NOMO-1 treated with dmso at 0.1 percent for 144 hours (cell line): ENCODE measurements around the gene TFCP2L1.

ENCODE experiments used
- DNase-seq: peaks from one replicate; lab custom pipeline; 2025; ENCODE audit not compliant: unreplicated experiment; lab: John Stamatoyannopoulos, UW

Gene TFCP2L1

DNA sequence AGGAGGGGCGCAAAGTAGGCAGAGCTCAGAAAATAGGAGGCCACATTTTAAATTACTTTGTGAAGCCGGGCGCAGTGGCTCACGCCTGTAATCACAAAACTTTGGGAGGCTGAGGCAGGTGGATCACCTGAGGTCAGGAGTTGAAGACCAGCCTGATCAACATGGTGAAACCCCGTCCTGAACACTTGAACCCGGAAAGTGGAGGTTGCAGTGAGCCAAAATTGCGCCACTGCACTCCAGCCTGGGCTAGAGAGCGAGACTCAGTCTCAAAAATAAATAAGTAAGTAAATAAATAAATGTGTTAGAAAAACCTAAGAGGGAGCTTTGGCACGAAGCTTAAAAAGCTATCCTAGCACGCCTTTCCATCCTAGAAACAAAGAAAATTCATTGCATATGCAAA is 105.5 kb downstream of the TFCP2L1 start:
- DNase-seq: no peak

DNA sequence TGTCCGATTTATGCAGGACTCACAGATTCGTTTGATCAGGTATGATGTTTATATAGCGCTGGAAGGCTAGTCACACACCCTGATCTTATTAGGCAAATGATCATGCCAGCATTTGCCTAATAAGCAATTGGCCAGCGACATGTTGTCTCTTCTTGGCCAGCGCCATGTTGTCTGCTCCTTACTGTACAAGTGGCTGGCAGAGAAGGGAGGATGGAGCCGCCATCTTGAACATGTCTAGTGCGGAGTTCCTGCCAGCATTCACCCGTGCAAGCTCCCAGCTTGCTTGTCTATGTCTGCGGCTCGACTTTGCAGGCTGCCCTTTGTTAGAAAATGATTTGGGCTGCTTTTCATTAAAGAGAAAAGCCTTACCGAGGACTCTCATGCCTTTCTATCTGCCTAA is 106.3 kb downstream of the TFCP2L1 start:
- no peak for DNase-seq

DNA sequence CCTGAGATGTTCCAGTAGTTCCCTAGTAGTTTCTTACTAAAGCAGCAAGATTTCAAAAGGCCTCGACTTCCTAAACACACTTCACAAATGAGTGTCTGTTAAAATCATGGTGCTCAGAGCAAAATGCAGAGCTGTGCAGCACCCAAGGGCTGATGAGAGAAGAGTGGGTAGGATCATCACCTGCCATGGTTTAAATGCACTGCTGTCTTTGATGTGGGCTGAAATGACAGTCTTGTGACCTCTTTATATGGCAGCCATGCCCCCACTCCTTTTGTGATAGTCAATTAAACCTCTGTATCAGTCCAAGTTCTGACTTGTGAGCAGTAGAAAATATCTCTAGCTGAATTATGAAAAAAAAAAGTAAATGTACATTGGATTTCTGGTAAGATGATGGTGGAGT is 107.1 kb downstream of the TFCP2L1 start:
- no peak for DNase-seq

DNA sequence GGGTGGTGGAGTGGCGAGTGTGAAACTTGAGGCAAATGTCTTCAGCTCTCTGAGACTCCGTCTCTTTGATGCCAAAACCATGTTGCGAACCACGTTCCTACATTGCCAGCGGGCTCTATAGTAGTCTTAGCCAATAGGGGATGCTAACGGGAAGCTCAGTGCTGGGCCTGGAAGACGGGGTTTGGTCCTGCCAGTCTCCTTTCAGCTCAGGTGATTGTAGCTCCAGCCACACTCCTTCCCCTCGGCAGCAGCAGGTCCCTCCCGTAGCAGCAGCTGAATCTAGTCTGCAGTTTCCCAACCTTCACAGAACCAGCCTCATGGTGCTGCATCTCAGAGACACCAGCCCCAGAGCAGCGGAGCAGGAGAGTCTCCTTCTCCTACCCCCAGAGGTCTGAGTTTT is 109.7 kb downstream of the TFCP2L1 start:
- DNase-seq: no peak

DNA sequence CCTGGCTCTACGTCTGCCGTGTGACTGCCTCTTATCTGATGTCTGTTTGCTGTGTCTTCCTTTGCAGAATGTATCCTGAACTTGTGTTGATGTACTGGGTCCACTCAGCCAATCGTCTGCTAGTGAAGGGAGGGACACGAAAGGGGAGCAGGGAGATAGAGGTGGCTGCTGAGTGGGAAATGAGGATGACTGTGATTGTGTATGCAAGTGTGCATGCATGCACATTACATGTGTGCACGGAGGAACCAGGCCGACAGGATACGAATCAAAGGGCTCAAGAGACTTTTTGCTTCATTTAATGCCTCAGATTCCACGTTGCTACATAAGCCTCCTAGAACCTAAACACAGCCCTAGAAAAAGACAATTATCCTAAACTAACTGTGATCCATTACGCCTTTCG is 111.2 kb downstream of the TFCP2L1 start:
- no peak for DNase-seq

DNA sequence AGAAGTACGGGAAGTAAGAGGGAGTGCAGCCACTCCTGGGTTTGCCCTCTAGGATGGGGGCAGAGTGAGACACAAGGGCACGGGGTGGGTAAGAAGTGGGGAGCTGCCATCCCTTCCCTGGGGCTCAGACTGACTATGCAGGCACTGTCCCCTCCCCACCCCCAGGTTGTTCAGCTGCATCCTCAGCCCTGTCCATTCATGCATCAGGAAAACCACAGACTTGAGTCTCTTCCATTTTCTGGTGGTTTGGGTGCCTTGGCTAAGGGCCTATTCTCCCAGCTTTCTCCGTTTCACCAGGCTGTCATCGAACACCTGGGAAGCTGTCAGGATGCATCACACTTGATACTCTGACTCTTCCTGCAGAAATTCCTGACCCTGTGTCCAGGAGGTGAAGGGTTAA is 111.9 kb downstream of the TFCP2L1 start:
- no peak for DNase-seq

- DNase-seq: no peak
These were observed 112.5 kb downstream of the TFCP2L1 start for GRCh38 chr2:121172456-121172855.

DNA sequence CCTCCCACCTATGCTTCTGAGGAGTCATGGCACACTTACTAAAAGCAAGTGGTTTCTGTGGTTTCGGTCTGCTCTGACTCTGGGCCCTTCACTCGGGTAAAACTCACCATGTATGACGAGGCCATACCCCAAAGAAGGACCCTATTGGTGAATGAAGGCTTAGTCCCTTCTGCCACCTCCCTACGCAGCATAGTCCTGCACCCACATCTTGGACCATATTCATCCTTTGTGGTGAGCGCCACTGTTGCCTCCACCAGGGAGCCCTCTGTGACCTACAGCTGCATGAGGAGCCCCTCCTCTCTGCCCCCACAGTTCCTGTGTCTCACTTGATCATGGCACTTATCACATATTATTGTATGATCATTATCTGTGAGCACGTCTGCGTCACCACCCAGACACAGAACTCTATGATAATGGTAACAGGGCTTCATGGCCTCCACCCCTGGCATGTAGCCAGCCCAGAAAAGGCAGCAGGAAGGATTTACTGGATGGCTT is 113.3 kb downstream of the TFCP2L1 start:
- no peak for DNase-seq

GRCh38 chr2:121170577-121170976 is 114.4 kb downstream of the TFCP2L1 start:
- no peak for DNase-seq

DNA sequence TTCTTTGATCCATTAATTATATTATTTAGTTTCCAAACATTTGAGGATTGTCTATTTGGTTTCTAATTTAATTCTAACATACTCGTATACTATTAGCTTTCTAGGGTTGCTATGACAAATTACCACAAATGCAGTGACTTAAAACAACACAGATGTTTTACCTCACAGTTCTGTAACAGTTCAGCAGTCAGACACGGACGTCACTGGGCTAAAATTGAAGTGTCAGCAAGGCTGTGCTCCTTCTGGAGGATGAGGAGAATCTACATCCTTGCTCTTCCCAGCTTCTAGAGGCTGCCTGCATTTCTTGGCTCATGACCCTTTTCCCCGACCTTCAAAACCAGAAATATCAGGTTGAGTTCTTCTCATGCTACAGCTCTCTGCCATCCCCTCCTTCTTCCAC is 117.6 kb downstream of the TFCP2L1 start:
- no peak for DNase-seq
